Measurements from ENCODE around the gene PRPF39. TPM values are rescaled to one million over a fixed set of nuclear protein-coding genes. Genes with fewer than 3 reads are reported as not detected.

PRPF39 gene
- total RNA-seq, 2 donors from 2014 or later = 22.3 to 33.4 TPM

GRCh38 chr14:45057349-45057748 is 26.6 kb upstream of the PRPF39 start:
- TF ChIP-seq CTCF (IDR thresholded peaks at IDR 0.05) = no peak
- no peak overlapping the region for H3K9ac ChIP-seq (ENCODE audit: low read depth in 2 of 2, low read length in 2 of 2)
- no peaks in the 10 kb centered on the region for H3K4me1 ChIP-seq
- H3K4me3 ChIP-seq = no peak overlapping the region
- intact Hi-C loops (cut with DNase I) = no loop called here
- no peaks in the 10 kb centered on the region for H3K9me3 ChIP-seq
- no peaks in the 10 kb centered on the region for H3K27me3 ChIP-seq
- no peak overlapping the region for H3K27ac ChIP-seq
- DNase-seq = no peak
- no peaks in the 10 kb centered on the region for H3K36me3 ChIP-seq

GRCh38 chr14:45057881-45058364 is 26.0 kb upstream of the PRPF39 start:
- no peak for DNase-seq
- H3K36me3 ChIP-seq = no peaks in the 10 kb centered on the region
- H3K9ac ChIP-seq (ENCODE audit: low read depth in 2 of 2, low read length in 2 of 2) = no peak overlapping the region
- no peak for TF ChIP-seq CTCF (IDR thresholded peaks at IDR 0.05)
- H3K4me3 ChIP-seq = no peak overlapping the region
- no peaks in the 10 kb centered on the region for H3K27me3 ChIP-seq
- no peak overlapping the region for H3K27ac ChIP-seq
- no peaks in the 10 kb centered on the region for H3K9me3 ChIP-seq
- intact Hi-C loops (cut with DNase I) = no loop called here
- no peaks in the 10 kb centered on the region for H3K4me1 ChIP-seq

DNA sequence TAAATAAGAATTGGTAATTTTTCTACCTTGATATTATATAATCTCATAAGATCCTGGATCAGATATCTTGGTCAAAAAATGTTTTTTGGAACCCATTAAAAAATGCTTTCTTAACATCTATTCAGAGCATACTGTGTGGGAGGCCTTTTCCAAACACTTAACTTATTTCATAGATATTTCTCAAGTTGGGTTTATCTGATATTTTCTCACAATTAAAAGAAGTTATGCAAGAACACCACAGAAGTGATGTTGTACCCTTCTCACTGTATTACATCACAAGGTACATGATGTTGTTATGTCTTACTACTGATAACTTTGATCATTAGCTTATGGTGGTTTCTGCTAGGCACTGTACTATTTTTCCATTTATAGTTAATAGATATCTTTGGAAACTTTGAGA is 23.4 kb upstream of the PRPF39 start:
- Histone ChIP-seq H3K4me1 (no peaks in the 10 kb centered on the region), H3K27me3 (no peaks in the 10 kb centered on the region), H3K9ac (ENCODE audit: low read depth in 2 of 2, low read length in 2 of 2) (no peak overlapping the region), H3K9me3 (no peaks in the 10 kb centered on the region), H3K4me3 (no peak overlapping the region), H3K27ac (no peak overlapping the region), H3K36me3 (no peaks in the 10 kb centered on the region)
- intact Hi-C loops (cut with DNase I) = no loop called here
- DNase-seq = no peak
- TF ChIP-seq CTCF (IDR thresholded peaks at IDR 0.05) = no peak

DNA sequence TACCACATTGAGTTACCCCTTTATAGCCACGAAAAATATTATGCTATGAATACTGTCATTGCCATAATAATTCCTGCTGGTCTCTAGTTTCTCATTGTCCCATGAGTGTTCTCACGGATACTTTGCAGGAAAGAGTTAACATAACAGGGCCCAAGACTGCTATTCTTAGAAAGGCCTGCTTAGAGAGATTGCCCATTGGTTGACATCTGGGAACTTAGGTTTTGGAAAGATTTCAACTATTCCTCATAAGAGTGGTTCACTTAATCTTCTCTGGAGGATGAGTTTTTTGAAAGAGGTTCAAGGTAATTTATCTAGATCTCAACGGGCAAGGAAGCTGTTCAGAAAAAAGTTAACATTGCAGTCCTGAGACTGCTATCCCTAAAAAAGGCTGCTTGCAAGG is 18.4 kb upstream of the PRPF39 start:
- Histone ChIP-seq H3K27ac (no peak overlapping the region), H3K9me3 (no peaks in the 10 kb centered on the region), H3K4me1 (no peaks in the 10 kb centered on the region), H3K27me3 (no peaks in the 10 kb centered on the region), H3K36me3 (no peaks in the 10 kb centered on the region), H3K9ac (ENCODE audit: low read depth in 2 of 2, low read length in 2 of 2) (no peak overlapping the region), H3K4me3 (no peak overlapping the region)
- TF ChIP-seq CTCF (IDR thresholded peaks at IDR 0.05) = no peak
- intact Hi-C loops (cut with DNase I) = no loop called here
- DNase-seq = no peak

DNA sequence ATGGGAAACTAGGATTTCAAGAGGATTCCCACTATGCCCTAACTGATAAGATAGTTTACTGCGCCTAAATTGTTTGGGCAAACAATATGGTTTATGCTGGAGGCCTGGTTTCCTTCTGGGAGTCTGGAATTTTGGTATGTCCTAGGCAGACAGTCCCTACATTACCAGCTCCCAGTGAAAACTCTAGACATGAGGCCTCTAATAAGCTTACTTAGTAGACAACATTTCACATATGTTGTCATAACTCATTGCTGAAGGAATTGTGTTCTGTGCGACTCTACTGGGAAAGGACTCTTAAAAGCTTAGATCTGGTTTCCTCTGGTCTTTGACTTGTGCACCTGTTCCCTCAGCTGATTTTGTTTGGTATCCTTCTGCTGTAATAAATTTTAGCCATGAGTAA is 18.0 kb upstream of the PRPF39 start:
- intact Hi-C loops (cut with DNase I) = no loop called here
- no peak for TF ChIP-seq CTCF (IDR thresholded peaks at IDR 0.05)
- no peaks in the 10 kb centered on the region for H3K36me3 ChIP-seq

DNA sequence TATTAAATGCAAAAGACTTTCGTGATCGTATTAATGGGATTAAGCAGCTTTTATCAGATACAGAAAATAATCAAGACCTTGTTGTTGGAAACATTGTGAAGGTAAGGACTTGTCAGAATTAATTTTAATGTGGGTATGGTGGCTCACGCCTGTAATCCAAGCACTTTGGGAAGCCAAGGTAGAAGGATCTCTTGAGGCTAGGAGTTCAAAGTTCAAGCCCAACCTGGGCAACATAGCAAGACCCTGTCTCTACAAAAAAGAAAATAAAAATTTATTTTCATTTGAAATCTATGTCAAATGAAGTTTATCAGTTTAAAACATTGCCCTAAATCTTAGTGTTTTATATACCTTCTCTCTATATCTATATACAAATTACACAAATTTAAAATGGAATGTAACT is 17.2 kb upstream of the PRPF39 start:
- no peak overlapping the region for H3K9ac ChIP-seq (ENCODE audit: low read depth in 2 of 2, low read length in 2 of 2)
- no peak for TF ChIP-seq CTCF (IDR thresholded peaks at IDR 0.05)
- H3K36me3 ChIP-seq = no peaks in the 10 kb centered on the region
- no peaks in the 10 kb centered on the region for H3K27me3 ChIP-seq
- H3K9me3 ChIP-seq = no peaks in the 10 kb centered on the region
- intact Hi-C loops (cut with DNase I) = no loop called here
- H3K4me3 ChIP-seq = no peak overlapping the region
- no peak for DNase-seq
- no peaks in the 10 kb centered on the region for H3K4me1 ChIP-seq
- no peak overlapping the region for H3K27ac ChIP-seq

More for the DNA sequence above, 18.0 kb upstream of the PRPF39 start:
- Histone ChIP-seq H3K4me1 (no peaks in the 10 kb centered on the region), H3K27me3 (no peaks in the 10 kb centered on the region), H3K27ac (no peak overlapping the region), H3K9me3 (no peaks in the 10 kb centered on the region), H3K9ac (ENCODE audit: low read depth in 2 of 2, low read length in 2 of 2) (no peak overlapping the region), H3K4me3 (no peak overlapping the region)
- no peak for DNase-seq
